HG02943 (cell line): ENCODE results near the gene PCYT1B.
"Not testable (repeated sequence)": the region's sequence is repeated elsewhere in the genome, so short reads cannot be mapped to it uniquely, and the experiment has no call there.

ENCODE experiments used
- ATAC-seq: cut with Tn5 transposase; IDR thresholded peaks from one replicate; pipeline ENCODE4 v1.9.1; 2021; ENCODE audit warnings: mild to moderate bottlenecking, low read depth, moderate library complexity; ENCODE audit not compliant: unreplicated experiment

PCYT1B gene

GRCh38 chrX:24647257-24648058 is at the start of gene PCYT1B:
TSS of gene PCYT1B (minus strand) at chrX:24647347. CDS start at chrX:24647105, 242 bp downstream.
- ATAC-seq = no peak

- ATAC-seq = no peak
Measured at GRCh38 chrX:24696294-24696693, 49.1 kb upstream of the PCYT1B start.

GRCh38 chrX:24694825-24695224 is 47.7 kb upstream of the PCYT1B start:
- ATAC-seq = no peak

GRCh38 chrX:24693453-24694202 is 46.5 kb upstream of the PCYT1B start, which contains the start of gene POLA1:
TSS of gene POLA1 (plus strand) at chrX:24693918. CDS start at chrX:24693962, 44 bp downstream.
- ATAC-seq = peak; percentile 88

DNA sequence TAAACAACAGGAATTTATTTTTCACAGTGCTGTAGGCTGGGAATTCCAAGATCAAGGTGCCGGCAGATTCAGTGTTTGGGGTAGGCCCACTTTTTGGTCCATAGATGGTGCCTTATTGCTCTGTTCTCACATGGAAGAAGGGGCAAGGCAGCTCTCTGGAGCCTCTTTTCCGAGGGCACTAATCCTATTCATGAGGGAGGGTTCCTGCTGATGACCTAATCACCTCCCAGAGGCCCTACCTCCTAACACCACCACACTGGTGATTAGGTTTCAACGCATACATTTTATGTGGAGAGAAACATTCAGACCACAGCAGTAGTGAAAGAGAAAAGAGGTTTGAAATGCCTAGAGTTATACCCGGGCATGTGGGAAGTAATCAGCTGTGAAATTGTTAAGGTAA is 45.2 kb upstream of the PCYT1B start:
- ATAC-seq = no peak

DNA sequence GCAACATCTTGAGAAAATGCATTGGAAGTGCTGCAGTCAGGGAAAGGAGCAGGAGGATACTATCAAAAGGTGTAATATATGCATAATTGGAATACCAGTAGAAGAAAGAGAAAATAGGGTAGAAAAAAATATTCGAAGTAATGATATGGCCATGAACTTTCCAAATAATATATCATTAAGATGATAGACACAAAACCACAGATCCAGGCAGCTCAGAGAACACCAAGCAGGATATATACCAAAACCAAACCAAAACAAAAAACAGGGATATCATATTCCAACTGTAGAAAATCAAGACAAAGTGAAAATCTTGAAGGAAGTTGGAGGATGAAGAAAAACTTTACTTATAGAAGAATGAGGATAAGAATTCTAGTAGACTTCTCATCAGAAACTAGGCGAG is 36.9 kb upstream of the PCYT1B start:
- ATAC-seq = no peak

DNA sequence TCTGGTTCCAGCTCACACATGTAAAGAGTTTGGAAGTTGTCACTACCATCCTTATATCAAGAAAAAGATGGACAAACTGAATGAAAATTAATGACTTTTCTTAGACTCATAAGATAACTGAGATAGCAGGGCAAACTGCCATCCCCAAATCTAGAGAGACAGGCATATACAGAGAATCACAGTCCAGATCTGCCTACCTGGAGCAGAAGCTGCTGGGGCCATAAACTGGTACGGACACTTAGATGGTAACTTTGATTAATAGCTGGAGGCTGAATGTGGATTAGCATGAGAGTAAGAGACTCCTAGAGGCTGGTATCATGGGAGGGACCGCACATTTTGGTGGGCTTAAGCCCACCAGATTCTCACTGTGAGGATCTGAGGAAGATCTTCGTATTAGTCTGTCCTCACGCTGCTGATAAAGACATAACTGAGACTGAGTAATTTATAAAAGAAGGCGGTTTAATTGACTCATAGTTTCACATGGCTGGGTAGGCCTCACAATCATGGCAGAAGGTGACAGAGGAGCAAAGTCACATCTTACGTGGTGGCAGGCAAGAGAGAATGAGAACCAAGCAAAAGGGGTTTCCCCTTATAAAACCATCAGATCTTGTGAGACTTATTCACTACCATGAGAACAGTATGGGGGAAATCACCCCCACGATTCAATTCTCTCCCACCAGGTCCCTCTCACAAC is 35.7 kb upstream of the PCYT1B start:
- ATAC-seq = no peak

GRCh38 chrX:24676403-24677024 is 29.4 kb upstream of the PCYT1B start:
- no peak for ATAC-seq

GRCh38 chrX:24673424-24673823 is 26.3 kb upstream of the PCYT1B start:
- ATAC-seq = no peak

DNA sequence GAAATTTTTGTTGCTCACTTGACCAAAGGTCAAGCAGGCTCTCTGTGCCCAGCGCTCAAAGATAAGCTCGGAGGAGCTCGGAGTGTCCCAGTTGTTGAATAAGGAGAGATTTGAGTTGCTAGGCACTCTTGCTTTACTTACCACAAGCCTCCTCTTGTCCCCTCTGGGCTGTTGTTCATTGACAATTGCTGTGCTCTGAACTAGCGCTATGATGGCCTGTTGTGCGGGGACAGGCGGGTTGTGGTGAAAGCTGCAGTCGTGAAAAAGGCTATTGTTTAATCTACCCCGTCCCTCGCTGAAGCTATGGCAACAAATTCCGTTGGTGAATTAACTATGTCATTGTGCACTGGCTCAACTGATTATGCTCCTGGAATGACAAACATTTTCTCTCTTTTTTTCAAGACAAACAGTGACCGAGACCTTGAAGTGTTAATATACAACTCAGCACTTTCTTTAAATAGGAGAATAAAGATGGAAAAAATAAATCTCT is 25.6 kb upstream of the PCYT1B start:
- ATAC-seq = no peak

DNA sequence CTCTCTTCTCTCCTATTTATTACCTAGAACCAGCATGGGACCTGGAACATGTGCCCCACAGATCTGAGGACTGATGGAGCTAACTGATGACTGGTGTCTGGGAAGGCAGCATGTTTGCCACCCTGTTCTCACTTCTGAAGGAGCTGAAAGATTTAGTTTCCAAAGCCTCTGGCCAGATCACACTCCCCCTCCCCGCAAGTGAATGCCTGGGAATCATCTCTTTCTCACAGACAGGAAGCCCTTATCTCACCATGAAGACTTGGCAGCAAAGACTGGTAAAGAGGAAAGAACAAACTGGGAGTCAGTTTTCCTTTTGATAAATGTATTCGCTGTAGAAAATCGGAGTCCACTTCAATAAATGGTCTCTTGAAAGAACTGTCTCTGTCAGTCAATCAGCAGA is 21.0 kb upstream of the PCYT1B start:
- no peak for ATAC-seq

GRCh38 chrX:24662352-24662751 is 15.2 kb upstream of the PCYT1B start:
- ATAC-seq = no peak

GRCh38 chrX:24661292-24661691 is 14.1 kb upstream of the PCYT1B start:
- no peak for ATAC-seq

DNA sequence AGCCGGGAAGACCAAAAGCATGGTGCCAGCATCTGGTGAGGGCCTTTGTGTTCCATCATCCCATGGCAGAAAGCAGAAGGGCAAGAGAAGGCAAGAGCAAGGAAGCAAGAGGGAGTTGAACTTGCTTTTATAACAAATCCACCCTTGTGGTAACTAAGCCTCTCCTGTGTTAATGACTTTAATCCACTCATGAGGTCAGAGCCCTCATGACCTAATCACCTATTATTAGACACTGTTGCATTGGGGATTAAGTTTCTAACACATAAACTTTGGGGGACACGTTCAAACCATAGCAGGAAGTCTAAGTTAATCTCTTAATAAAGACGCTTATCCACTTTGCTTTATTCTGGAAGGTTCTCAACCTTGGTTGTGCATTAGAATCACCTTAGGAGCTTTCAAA is 12.5 kb upstream of the PCYT1B start:
- ATAC-seq = no peak

- no peak for ATAC-seq
Measured at GRCh38 chrX:24659106-24659505, 12.0 kb upstream of the PCYT1B start.

DNA sequence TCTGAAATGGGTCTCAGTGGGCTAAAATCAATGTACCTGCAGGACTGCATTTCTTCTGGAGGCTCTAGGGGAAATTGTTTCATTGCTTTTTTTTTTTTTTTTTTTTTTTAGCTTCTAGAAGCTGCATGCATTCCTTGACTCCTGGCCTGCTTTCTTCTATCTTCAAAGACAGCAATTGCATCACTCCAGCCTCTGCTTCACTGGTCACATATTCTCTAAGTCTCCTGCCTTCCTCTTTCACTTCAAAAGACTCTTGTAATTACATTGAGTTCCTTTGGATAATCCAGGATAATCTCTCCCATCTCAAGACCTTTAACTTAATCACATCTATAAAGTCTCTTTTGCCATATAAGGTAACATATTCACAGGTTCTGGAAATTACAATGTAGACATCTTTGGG is 11.3 kb upstream of the PCYT1B start:
- no peak for ATAC-seq

DNA sequence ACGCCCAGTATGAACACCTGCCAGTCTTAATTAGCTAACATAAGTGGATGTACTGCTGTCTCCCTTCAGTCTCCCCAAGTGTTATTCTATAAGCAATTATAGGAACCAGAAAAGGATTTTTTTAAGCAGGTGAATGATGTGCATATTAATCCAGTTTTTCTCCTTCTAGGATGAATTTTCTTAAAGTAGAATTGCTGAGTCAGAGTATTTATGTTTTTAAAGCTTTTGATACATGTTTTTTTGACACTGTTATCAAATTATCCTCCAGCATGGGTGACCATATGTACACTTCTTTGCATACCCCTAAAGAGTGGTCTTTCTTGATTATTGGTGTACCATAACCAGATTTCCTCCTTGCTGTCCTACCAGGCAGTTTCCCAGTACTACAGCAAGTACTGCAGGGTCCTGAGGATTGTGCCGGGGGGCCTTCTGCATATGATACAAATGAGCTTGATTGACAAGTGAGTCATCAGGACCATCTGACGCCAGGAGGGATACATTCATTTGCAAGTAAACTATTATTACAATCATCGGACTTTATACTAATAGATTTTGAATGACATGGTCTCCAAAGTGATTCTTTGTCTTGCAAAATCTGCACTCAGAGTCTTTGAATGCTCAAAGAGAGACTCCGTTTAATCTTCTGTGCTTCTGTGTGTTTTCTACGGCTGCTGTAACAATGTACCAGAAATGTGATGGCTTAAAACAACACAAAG is 10.7 kb upstream of the PCYT1B start:
- no peak for ATAC-seq

- ATAC-seq = not testable (repeated sequence)
Measured at GRCh38 chrX:24655679-24656078, 8.5 kb upstream of the PCYT1B start.

GRCh38 chrX:24651783-24652182 is 4.6 kb upstream of the PCYT1B start:
- no peak for ATAC-seq

- no peak for ATAC-seq
Measured at GRCh38 chrX:24648495-24648894, 1.3 kb upstream of the PCYT1B start.
